HEK293T (cell line): Measurements from ENCODE around the gene SUN1.

ENCODE experiments used
- CTCF ChIA-PET: fragments of 350-600 bp; formaldehyde crosslinking; extraction: SDS; loops from one replicate; lab custom pipeline; 2021; ENCODE audit warnings: antibody characterized with exemption, inconsistent platforms; lab: Yijun Ruan, JAX
- POLR2A ChIA-PET: fragments of 350-600 bp; formaldehyde crosslinking; extraction: SDS; loops from one replicate; lab custom pipeline; 2020; ENCODE audit warnings: antibody characterized with exemption, inconsistent platforms; lab: Yijun Ruan, JAX
- DNase-seq: peaks from one replicate; pipeline ENCODE4 v3.0.0; 2012; ENCODE audit warnings: mixed read lengths; ENCODE audit errors: extremely low spot score
- ARNT ChIP-seq: fragments of 450-650 bp; IDR thresholded peaks from 2 replicates; pipeline ENCODE4 v1.6.1; 2017; ENCODE audit warnings: mild to moderate bottlenecking
- BHLHE40 ChIP-seq: fragments of 450-650 bp; IDR thresholded peaks from 2 replicates; pipeline ENCODE4 v1.6.1; 2016; ENCODE audit warnings: mild to moderate bottlenecking, moderate library complexity, borderline replicate concordance
- CTBP1 ChIP-seq: fragments of 450-650 bp; IDR thresholded peaks from 2 replicates; pipeline ENCODE4 v1.6.1; 2016; ENCODE audit warnings: borderline replicate concordance
- ELF4 ChIP-seq: fragments of 450-650 bp; IDR thresholded peaks from 2 replicates; pipeline ENCODE4 v1.6.1; 2017; ENCODE audit warnings: antibody characterized with exemption
- FOXA1 ChIP-seq: fragments of 450-650 bp; IDR thresholded peaks from 2 replicates; pipeline ENCODE4 v1.6.1; 2016; ENCODE audit warnings: mild to moderate bottlenecking
- FOXK2 ChIP-seq: fragments of 450-650 bp; IDR thresholded peaks from 2 replicates; pipeline ENCODE4 v1.6.1; 2016; ENCODE audit warnings: mild to moderate bottlenecking
- FOXM1 ChIP-seq: fragments of 450-650 bp; IDR thresholded peaks from 2 replicates; pipeline ENCODE4 v1.6.1; 2017; ENCODE audit warnings: mild to moderate bottlenecking, borderline replicate concordance
- HDGF ChIP-seq: fragments of 450-650 bp; IDR thresholded peaks from 2 replicates; pipeline ENCODE4 v1.6.1; 2017; ENCODE audit warnings: antibody characterized with exemption, borderline replicate concordance
- L3MBTL2 ChIP-seq: fragments of 450-650 bp; conservative IDR thresholded peaks from 2 replicates; pipeline ENCODE4 v1.6.1; 2016; ENCODE audit warnings: mild to moderate bottlenecking
- LEF1 ChIP-seq: fragments of 450-650 bp; IDR thresholded peaks from 2 replicates; pipeline ENCODE4 v1.6.1; 2017; ENCODE audit warnings: mild to moderate bottlenecking, borderline replicate concordance
- NFRKB ChIP-seq: fragments of 450-650 bp; IDR thresholded peaks from 2 replicates; pipeline ENCODE4 v1.6.1; 2016; ENCODE audit warnings: mild to moderate bottlenecking, moderate library complexity
- SP1 ChIP-seq: fragments of 450-650 bp; IDR thresholded peaks from 2 replicates; pipeline ENCODE4 v1.6.1; 2017
- SUZ12 ChIP-seq: fragments of 450-650 bp; IDR thresholded peaks from 2 replicates; pipeline ENCODE4 v1.6.1; 2016; ENCODE audit warnings: mild to moderate bottlenecking
- TARDBP ChIP-seq: fragments of 450-650 bp; IDR thresholded peaks from 2 replicates; pipeline ENCODE4 v1.6.1; 2016
- ZNF384 ChIP-seq: fragments of 450-650 bp; IDR thresholded peaks from 2 replicates; pipeline ENCODE4 v1.6.1; 2016
- TF ChIP-seq, protein P1 (sequence below): fragments of 450-650 bp; IDR thresholded peaks from 2 replicates; pipeline ENCODE4 v1.6.1; 2016

Gene SUN1

DNA sequence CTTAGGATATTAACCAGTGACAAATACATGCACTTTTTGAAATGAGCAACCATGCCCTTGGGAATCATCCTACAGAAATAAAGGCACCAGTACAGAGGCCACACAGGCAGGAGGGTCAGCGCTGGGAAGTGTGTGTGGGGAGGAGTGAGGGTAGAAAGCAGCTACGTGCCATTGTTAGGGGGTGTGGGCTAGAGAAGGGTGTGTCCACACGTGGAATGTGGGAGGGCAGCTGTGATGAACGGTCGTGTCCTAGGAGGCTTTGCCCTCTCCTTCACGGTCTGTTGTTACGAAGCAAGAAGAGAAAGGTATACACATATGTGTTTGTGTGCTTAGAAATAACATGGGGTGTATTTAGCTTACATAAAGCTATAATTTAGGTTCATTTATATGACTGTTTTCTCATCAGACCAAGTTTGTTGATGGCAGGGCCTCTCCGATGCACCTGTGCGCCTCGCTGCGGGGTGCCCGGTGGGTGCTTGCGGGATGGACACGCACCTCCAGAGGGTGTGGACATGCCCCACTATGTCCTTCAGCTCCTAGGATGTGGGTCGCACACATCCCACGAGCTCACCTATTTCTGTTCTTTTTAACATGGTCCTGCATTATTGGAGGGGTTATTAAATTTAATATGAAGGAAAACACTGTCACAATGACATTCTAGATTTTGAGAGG is 27.2 kb downstream of the SUN1 start:
- CTCF ChIA-PET = interaction anchor here (0.6 kb wide), 1 partner anchor 45 kb away, joined by 3 read pairs; no protein-coding TSS in a partner anchor
- TF ChIP-seq SP1 (no peak), TARDBP (no peak), FOXA1 (no peak), HDGF (no peak), SUZ12 (no peak)
- TF ChIP-seq, protein P1, sequence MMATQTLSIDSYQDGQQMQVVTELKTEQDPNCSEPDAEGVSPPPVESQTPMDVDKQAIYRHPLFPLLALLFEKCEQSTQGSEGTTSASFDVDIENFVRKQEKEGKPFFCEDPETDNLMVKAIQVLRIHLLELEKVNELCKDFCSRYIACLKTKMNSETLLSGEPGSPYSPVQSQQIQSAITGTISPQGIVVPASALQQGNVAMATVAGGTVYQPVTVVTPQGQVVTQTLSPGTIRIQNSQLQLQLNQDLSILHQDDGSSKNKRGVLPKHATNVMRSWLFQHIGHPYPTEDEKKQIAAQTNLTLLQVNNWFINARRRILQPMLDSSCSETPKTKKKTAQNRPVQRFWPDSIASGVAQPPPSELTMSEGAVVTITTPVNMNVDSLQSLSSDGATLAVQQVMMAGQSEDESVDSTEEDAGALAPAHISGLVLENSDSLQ = no peak
- POLR2A ChIA-PET = no interaction called here
- DNase-seq = no peak

DNA sequence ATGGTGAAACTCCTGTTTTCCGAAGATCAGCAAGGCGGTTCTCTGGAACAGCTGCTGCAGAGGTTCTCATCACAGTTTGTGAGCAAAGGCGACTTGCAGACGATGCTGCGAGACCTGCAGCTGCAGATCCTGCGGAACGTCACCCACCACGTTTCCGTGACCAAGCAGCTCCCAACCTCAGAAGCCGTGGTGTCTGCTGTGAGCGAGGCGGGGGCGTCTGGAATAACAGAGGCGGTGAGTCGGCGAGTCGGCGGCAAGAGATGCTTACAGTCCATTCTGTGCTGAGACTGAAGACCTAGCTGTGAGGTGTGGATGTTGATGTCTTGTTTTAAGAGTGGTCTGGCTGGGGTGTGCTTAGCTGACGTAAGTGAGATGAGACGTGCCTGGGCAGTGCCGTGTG is 27.9 kb downstream of the SUN1 start:
- TF ChIP-seq FOXK2 = no peak
- no peak for TF ChIP-seq BHLHE40
- TF ChIP-seq HDGF = no peak
- TF ChIP-seq ZNF384 = no peak
- TF ChIP-seq ELF4 = no peak
- no peak for TF ChIP-seq ARNT
- TF ChIP-seq FOXA1 = no peak
- no peak for TF ChIP-seq L3MBTL2
- TF ChIP-seq, protein P1 = no peak
- no peak for TF ChIP-seq FOXM1
- no peak for TF ChIP-seq SP1
- TF ChIP-seq NFRKB = no peak
- no peak for TF ChIP-seq CTBP1
- TF ChIP-seq LEF1 = no peak
- POLR2A ChIA-PET = no interaction called here
- CTCF ChIA-PET = no interaction called here
- no peak for DNase-seq

- ChIA-PET POLR2A (no interaction called here), CTCF (no interaction called here)
- DNase-seq = no peak
- no peak for TF ChIP-seq FOXM1
These were observed 28.9 kb downstream of the SUN1 start for GRCh38 chr7:861222-861621.

DNA sequence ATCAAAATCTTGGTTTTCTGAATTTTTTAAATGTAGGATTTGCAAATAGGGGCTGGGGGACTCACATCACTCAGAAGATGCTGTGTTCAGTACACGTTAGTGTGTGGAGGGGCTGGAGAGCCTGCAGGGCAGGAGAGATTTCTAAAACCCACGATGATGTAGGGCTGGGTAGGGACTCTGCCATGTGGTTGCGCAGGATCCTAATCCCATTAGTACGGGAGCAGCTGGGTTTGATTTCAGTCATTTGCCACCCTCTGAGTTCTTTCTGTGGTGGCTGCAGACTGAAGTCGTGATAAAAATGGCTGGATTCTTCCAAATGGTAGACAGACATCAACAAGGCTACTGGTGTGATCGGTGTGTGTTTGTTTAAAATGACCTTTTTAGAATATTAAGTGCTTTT is 29.9 kb downstream of the SUN1 start:
- no peak for DNase-seq
- TF ChIP-seq SP1 (no peak), CTBP1 (no peak), ZNF384 (no peak), FOXM1 (no peak), NFRKB (no peak), LEF1 (no peak), ELF4 (no peak), L3MBTL2 (no peak), TARDBP (no peak), FOXA1 (no peak), SUZ12 (no peak), ARNT (no peak), BHLHE40 (no peak)
- TF ChIP-seq, protein P1 = no peak
- CTCF ChIA-PET = no interaction called here
- POLR2A ChIA-PET = no interaction called here

GRCh38 chr7:863106-863505 is 30.8 kb downstream of the SUN1 start:
- TF ChIP-seq LEF1 (no peak), BHLHE40 (no peak), FOXK2 (no peak), FOXA1 (no peak), FOXM1 (no peak), ARNT (no peak), SUZ12 (no peak)
- TF ChIP-seq, protein P1 = no peak
- CTCF ChIA-PET = no interaction called here
- POLR2A ChIA-PET = no interaction called here
- no peak for DNase-seq

DNA sequence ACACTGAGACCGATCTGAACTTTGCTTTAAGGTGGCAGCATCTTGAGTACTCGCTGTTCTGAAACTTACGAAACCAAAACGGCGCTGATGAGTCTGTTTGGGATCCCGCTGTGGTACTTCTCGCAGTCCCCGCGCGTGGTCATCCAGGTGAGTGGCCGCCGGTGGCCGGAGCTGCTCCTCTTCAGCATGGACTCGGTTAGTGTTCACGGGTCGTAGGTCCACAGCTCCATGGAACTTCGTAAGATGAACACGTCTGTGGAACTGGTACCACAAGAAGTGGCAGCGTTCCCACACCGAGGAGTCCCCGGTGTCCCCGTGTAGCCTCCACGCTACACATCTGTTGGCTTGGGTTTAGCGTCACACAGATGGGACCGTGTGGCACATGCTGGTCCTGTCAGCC is 33.6 kb downstream of the SUN1 start:
- DNase-seq = no peak
- no peak for TF ChIP-seq L3MBTL2
- TF ChIP-seq SUZ12 = no peak
- no peak for TF ChIP-seq TARDBP
- TF ChIP-seq ARNT = no peak
- no peak for TF ChIP-seq LEF1
- TF ChIP-seq HDGF = no peak
- no peak for TF ChIP-seq NFRKB
- TF ChIP-seq ZNF384 = no peak
- TF ChIP-seq ELF4 = no peak
- TF ChIP-seq FOXM1 = no peak
- no peak for TF ChIP-seq BHLHE40
- no peak for TF ChIP-seq CTBP1
- TF ChIP-seq, protein P1 = no peak
- no peak for TF ChIP-seq FOXK2
- TF ChIP-seq FOXA1 = no peak
- TF ChIP-seq SP1 = no peak
- ChIA-PET CTCF (no interaction called here), POLR2A (no interaction called here)
